GM21528 (cell line): Measurements from ENCODE around the gene TRIML1.
"Not testable (repeated sequence)": the region's sequence is repeated elsewhere in the genome, so short reads cannot be mapped to it uniquely, and the experiment has no call there.

Experiments used
- ATAC-seq: cut with Tn5 transposase; IDR thresholded peaks from one replicate; pipeline ENCODE4 v1.9.1; 2021; ENCODE audit warnings: mild to moderate bottlenecking, moderate library complexity; ENCODE audit not compliant: unreplicated experiment, low FRiP score

TRIML1 gene

DNA sequence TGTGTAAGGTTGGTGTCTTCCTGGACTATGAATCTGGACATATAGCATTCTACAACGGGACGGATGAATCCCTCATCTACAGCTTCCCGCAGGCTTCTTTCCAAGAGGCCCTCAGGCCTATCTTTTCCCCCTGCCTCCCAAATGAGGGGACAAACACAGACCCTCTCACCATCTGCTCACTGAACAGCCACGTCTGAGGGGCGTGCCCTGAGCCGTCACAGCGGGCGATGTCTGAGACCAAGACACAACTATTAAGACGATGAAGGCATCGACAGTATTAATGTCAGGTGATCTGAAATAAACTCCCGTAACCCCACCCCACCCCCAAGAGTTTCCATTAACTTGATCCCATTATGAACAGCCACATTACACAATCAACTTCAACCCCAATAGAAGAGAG is 7.9 kb downstream of the TRIML1 start:
- no peak for ATAC-seq

DNA sequence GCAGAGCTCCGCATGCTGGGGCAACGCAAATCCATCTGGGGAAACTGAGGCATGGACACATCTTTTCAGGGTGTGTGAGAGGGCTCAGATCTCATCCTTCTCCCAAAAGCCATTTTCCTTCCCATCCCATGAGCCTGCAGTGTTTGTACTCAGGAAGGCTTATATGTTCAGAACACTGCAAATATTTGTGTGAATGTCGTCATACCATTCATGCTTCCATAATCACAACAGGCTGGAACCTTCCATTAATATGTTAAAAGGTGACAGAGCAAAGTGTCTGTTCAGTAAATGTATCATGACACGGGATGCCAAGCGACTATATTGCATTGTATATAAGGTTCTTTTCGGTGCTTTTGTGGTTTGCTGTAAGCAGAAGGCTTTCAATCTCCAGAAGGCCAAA is 8.5 kb downstream of the TRIML1 start:
- ATAC-seq: no peak

DNA sequence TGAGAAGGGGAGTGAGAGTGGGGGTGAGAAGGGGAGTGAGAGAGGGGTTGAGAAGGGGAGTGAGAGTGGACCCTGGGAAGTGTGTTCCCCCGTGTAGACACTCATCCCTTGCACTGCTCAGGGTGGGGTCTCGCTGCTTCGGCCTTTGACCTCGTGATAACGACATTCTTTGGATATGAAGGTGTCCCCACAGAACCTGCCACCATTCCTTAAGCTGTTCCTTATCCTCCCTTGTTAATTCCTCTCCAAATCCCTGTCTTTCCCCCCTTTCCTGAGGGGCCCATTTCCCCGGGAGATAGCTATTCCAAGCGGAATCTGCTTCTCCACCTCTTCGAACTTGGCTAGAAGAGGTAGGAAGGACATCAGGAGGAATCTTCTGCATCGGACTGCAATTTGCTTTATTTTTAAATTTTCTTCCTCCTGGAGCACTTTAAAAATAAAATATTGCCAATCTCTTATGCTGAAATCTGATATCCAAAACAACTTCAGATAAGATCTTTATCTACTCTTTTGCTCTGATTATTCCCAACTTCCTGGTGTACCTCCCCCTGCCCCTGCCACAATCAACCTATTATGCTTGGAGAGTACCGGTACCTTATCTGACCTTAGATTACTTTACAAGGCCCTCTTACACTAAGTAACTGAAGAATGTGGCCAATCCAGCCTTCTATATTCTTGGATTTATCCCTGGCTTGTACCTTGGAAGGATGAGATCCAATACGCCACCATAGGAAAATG is 15.6 kb downstream of the TRIML1 start:
- ATAC-seq: no peak

DNA sequence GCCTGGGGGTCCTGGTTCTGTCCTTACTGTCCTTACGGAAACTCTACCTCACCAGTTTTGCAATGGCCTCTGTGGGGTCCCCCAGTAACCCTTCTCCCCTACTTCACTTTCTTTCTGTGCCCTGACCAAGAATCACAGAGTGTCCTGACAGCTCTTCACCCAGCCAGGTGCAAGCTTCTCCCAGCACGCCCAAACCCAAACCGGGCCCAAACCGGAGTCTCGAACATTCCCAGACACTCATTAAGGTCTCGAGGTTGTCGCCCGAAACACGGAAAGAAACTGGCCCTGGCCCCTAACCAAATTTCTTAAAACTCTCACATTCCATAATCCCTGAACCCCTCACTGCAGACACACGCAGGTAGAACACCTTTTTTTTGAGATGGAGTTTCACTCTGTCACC is 19.1 kb downstream of the TRIML1 start:
- ATAC-seq: no peak

DNA sequence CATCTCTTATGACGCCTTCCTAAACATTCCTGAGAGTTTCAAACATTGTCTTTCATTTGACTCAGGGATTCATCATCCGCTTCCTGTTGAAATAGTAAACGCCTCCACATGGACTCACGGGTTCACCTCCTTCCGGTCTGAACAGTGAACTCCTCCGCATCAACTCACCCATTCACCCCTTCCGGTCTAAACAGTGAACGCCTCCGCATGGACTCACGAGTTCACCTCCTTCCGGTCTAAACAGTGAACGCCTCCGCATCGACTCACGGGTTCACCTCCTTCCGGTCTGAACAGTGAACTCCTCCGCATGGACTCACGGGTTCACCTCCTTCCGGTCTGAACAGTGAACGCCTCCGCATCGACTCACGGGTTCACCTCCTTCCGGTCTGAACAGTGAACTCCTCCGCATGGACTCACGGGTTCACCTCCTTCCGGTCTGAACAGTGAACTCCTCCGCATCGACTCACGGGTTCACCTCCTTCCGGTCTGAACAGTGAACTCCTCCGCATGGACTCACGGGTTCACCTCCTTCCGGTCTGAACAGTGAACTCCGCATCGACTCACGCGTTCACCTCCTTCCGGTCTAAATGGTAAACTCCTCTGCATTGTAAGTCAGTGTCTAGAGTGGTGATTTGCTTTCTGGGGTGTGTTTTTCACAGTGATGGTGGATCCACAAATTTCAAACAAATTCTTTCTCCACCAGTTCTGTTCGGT is 20.4 kb downstream of the TRIML1 start:
- not testable (repeated sequence) for ATAC-seq

DNA sequence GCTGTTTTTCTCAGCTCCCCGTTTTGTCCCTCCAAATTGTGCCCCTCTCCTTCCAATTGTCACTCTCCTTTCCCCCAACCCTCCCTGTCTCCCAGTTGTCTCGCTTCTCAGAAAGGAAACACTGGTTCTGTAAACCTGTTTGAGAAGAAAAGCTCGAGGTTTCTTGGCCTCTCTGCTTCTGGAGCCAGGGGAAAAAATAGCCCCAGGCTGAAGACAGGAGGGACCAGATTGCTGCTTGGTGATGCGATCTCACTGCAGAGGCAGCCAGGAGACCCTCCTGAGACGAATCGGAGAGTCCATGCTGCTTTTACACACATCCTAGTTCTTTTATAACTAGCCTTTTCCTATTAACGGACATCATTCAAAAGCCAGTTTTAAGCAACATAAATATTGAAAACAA is 21.2 kb downstream of the TRIML1 start:
- no peak for ATAC-seq

- no peak for ATAC-seq
These were observed 21.9 kb downstream of the TRIML1 start for GRCh38 chr4:188161167-188161566.

GRCh38 chr4:188162698-188163097 is 23.5 kb downstream of the TRIML1 start:
- ATAC-seq: no peak

- ATAC-seq: no peak
These were observed 29.6 kb downstream of the TRIML1 start for GRCh38 chr4:188168726-188169373.

- ATAC-seq: no peak
These were observed 32.3 kb downstream of the TRIML1 start for GRCh38 chr4:188171551-188171950.

DNA sequence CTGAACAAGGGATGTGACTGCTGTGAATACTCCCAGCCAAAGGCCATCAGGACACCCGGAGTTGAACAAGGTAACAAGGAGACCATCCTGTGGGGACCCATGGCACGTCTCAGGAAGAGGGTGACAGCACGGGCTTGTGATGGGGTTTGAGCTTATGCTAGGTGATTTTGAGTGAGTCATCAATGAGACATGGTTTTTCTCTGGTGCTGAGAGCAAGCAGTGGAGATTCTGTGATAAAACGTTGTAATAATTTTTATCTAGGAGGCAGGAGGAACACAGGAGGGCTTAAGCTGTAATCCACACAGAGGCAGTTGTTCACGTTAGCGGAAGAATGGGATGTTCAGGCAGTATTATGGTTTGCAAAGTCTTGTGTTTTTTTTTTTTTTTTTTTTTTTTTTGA is 36.0 kb downstream of the TRIML1 start:
- ATAC-seq: no peak

- ATAC-seq: no peak
These were observed 38.9 kb downstream of the TRIML1 start for GRCh38 chr4:188177997-188178675.

- ATAC-seq: no peak
These were observed 39.6 kb downstream of the TRIML1 start for GRCh38 chr4:188178806-188179205.

DNA sequence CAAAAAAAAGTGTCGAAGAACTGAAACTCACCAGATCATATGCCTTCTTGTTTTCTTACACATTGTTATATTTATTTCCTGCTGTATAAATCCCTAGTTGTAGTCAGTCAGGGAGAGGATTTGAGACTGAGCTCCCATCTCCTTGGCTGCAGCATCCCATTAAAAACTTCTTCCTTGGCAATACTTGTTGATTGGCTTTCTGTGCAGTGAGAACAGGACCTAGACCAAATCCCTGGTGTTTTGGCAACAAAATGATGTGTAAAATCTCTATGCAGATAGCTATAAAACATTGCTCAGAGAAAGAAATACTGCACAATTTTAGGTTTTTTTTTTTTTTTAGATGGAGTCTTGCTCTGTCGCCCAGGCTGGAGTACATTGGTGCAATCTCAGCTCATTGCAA is 47.9 kb downstream of the TRIML1 start:
- no peak for ATAC-seq

DNA sequence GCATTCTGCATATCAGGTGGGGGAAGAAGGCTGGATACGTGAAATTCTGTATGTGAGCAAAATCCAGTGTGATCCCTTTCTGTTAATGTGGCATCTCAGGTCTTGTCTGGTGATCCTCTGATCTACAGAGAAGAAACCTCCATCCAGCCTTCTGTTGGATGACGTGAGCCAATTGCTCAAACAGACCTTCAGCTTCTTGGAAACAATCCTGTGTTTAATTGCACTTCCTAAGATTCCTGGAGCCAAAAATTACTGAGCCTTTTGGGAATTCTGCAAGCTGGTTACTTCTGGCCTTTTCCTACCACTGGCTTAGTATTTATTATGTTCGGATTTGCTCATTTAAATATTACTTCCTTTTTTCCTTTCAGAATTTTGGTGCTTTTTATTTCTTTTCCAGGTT is 51.2 kb downstream of the TRIML1 start:
- ATAC-seq: no peak

DNA sequence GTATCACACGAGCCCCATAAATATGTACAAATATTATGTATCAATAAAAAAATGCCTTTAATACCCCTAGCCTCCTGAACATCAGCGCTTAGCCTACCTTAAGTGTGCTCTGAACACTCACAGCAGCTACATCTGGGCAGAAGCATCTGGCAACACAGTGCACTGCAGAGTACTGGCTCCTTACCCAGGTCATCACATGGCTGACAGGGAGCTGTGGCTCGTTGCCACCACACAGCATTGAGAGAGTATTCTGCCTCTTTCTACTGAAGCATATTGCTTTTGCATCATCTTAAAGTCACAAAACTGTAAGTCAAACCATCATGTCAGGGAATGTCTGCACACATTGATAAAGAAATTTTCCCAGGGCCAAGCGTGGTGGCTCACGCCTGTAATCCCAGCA is 55.2 kb downstream of the TRIML1 start:
- no peak for ATAC-seq

DNA sequence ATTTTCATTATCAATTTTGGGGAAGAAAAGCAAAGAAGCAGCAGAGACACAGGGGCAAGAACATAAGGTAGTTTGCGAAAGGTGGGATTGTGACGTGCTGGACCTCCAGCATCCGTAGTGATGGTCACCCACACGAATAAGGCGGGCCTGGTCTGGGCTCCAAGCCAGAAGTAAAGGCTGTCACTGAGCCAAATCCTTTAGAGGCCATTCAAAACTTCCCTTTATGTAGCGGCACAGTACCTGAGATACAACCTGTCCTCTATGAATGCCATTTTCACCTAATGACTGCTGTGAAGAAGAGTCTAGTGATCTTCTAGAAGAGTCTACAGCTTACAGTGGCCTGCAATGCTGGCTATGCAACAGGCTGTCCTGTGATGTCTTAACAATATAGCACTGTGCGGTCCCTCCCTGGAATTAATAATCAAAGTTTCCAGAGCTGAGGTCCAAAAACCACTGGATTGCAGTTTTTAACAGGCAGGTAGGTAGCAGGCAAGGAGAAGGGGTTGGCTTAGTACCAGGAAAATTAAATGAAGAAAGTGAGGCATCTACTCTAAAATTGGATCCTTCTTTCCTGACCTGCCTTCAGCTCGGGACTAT is 56.2 kb downstream of the TRIML1 start:
- ATAC-seq: no peak

- ATAC-seq: no peak
These were observed 57.0 kb downstream of the TRIML1 start for GRCh38 chr4:188196134-188196735.
